Urothelium cell line (cell line): ENCODE measurements around the gene KDM6B.

Experiments
- DNase-seq: peaks from one replicate; pipeline ENCODE4 v3.0.0; 2011; ENCODE audit warnings: low spot score, mixed read lengths
- FAIRE-seq: peaks from 2 replicates; lab custom pipeline; 2011; peaks lifted over from hg19 to GRCh38; lab: Jason Lieb, UNC

Gene KDM6B

DNA sequence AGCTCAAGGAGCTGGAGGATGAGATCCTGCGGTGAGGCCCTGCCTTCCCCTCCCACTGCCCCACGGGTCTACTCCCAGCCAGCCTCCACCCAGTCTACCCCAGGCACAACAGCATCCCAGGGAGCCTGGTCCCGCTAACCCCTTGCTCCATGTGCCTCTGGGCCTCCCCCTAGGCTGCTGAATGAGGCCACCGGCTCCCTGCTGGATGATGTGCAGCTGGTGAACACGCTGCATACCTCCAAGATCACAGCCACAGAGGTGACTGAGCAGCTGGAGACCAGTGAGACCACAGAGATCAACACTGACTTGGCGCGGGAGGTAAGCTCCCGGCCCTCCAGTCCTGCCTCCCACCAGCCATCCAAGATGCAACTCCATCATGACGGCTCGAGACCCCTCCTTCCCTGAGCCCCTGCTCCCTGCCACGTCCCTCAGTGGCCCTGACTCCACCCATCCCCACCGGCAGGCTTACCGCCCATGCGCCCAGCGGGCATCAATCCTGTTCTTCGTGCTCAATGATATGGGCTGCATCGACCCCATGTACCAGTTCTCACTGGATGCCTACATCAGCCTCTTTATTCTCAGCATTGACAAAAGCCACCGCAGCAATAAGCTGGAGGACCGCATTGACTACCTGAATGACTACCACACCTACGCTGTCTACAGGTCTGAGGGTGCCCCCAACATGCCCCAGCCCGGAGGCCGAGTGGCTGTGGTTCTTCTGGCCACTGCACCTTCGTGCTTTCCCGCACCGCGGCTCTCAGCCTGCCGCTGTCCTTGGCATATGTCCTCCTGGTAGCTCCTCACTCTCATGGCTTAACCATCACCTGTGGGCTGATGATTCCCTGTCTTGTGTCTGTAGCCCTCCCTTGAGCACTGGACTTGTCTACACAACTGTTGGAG is 15.0 kb upstream of the KDM6B start:
- FAIRE-seq (no peak), DNase-seq (no peak)

DNA sequence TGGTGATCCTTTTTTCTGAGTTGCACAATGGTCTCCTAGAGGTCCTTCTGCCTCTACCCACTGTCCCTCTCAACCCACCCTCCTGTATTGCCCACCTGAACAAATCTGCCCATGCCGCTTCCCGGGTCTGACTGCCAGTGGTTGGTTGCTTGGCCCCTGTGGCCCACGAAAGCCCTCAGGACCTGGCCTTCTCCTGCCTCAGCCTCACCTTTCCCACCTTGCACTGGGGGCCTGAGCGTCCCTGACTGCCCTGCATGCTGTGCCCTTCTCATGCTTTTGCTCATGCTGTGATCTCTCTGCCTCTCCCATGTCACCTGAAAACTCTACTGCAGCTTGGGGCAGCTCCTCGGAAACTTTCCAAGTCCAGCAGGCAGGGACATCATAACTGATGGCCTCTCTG is 13.8 kb upstream of the KDM6B start:
- FAIRE-seq = no peak
- no peak for DNase-seq

DNA sequence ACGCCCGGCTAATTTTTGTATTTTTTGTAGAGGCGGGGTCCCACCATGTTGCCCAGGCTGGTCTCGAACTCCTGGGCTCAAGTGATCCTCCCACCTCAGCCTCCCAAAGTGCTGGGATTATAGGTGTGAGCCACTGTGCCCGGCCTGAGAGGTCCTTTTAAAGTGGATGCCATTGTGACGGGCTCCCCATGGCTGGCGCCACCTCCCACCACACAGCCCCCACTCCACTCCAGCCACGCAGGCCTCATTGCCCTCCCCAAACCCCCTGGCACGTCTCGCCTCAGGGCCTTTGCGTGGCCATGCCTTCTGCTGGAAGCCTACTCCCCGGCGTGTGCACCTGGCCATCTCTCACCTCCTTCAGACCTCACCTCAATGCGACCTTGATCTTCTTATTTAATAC is 11.9 kb upstream of the KDM6B start:
- no peak for FAIRE-seq

GRCh38 chr17:7823581-7824001 is 10.4 kb upstream of the KDM6B start:
- FAIRE-seq (no peak), DNase-seq (no peak)

More for the DNA sequence above, 11.9 kb upstream of the KDM6B start:
- DNase-seq = no peak

- FAIRE-seq (no peak), DNase-seq (no peak)
Observed at GRCh38 chr17:7824021-7824924, 9.7 kb upstream of the KDM6B start.

DNA sequence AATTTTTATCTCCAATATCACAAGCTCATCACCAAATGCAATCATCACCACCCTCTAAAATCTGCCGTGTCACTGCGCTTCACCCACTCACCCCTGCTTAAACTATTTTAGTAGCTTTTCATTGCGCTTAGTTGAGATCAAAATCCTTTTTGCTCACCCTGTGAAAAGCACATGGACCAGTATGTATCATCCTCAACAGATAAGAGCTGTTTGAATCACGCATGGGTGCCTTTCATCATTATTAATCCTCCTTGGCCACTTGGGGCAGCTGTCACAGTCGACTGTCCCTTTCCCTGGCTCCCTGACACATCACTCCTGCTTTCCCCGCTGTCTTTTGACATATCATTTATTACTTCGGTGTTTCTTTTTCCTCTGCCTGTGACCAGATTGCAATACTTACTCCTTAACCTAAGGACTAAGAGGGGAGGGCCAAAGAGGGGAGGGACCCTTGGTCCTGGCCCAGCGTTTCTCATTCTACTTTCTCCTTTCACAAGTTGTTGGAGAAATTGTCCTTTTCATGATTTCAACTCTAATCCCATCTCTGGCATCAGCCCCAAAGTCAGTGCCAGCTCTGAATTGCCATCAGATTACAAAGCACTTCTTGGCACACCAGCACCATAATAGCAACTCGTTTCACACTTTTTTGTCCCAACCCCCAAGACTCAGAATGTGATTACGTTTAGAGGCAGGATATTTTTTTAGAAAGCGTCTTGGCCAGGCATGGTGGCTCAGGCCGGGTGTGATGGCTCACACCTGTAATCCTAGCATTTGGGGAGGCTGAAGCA is 8.6 kb upstream of the KDM6B start:
- FAIRE-seq = no peak
- DNase-seq = no peak

GRCh38 chr17:7830616-7831015 is 3.4 kb upstream of the KDM6B start:
- FAIRE-seq = no peak
- DNase-seq = no peak

GRCh38 chr17:7831233-7831632 is 2.8 kb upstream of the KDM6B start:
- no peak for DNase-seq
- no peak for FAIRE-seq

- DNase-seq (no peak), FAIRE-seq (no peak)
Observed at GRCh38 chr17:7832431-7832830, 1.6 kb upstream of the KDM6B start.

DNA sequence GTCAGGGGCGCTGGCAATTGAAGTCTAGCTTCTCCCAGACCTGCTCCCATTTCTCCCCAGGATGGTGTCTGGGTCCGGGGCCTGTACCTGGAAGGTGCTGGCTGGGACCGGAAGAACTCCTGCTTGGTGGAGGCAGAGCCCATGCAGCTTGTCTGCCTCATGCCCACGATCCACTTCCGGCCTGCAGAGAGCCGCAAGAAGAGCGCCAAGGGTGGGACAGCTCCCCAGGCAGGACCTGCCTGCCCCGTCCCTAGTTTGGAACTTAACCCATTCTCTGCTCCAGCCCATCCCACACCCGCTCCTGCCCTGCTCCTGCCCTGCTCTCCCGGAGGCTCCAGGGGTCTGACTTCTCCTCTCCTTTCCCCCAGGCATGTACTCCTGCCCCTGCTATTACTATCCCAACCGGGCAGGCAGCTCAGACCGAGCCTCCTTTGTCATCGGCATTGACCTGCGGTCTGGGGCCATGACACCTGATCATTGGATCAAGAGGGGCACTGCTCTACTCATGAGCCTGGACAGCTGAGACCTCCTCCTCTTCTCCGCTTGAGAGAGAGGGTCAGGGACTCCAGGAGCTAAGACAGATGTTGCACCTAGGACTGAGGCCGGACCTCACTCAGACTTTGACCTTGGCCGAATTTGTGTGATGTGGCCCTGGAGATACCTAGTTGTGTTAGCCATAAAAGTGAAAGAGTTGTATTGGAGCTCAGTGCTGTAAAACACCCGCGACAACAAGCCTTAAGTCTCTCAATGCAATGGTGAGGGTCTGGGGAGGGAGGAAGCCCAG is 814 bp upstream of the KDM6B start:
- DNase-seq (no peak), FAIRE-seq (no peak)

GRCh38 chr17:7834542-7834956 is 532 bp downstream of the KDM6B start:
- no peak for FAIRE-seq
- no peak for DNase-seq

DNA sequence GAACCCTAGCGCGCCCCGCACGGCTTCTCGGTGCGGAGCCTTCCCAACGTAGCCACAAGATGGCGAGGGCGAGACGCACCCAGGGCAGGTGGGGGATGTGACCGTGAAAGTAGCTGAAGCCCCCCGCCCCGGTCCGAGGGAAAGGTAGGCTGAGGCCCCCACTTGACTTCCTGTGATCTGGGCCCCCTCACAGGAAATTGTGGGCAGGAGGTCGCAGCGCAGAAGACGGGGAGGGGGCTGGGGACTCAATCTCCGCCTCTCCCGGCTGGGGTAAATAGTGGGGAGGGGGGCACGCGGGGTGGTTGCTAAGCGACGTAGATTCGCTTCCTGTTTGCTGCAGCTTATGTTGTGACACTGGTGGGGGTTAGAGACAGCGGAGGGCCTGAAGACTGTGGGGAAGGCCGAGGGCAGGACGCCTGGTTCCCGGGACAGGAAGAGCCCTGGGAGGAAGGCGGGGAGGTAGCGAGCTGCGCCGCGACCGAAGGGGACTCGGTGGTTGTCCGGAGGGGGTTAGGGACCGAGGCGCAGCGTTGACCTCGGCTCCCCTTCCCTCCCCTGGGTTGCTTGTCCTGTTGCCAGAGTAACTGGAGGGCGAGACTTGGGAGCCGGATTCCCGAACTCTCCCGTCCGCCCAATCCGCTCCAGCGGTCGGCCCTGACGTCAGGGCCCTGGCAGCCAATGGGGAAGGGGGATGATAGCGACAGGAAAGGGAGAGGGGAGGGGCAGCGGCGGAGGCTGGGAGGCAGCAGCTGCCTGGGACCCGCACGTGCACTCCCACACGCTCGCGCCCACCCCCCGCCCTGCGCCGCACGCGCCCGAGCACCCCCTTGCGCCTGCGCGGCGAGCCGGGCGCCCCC is 1.2 kb downstream of the KDM6B start:
- peak; percentile 92 for DNase-seq
- FAIRE-seq = no peak

- FAIRE-seq (no peak), DNase-seq (no peak)
Observed at GRCh38 chr17:7835814-7836595, 2.0 kb downstream of the KDM6B start.

DNA sequence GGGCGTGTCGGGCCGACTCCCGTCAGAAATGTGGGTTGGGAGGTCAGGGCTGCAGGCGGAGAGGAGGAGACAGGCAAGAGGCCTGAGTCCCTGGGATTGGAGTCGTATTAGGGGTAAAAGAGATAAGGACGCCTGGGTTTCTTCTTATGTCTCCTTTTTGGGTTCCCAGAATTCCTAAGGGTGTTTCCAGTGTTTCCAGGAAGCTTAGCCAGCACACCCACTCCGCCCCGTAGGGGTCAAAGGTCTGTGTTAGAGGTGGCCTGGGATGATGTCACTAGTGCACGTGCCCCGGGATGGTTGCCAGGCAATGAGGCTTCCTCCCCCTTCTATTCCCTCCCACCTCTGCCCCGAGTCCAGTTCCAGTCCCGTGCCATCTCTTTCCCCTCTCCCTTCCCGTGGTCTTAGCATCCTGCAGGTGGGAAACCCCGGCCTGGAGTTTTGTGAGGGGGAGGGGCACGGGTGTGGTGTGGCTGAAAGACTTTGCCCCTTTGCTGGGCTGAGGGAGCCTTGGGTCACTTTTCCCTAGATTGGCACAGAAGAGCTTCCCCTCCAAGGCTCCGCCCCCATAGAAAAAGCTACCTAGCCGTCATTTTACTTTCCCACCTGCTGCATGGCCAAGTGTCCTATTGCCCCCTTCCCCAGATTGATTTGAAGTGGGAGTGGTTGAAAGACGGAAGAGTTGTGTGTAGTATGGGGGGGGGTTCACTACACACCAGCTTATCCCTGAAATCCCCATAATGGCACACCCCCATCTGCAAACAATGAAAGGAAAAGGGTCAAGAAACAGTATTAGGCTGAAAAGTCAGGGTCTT is 2.8 kb downstream of the KDM6B start:
- DNase-seq (no peak), FAIRE-seq (peak; percentile 30)

GRCh38 chr17:7837408-7838088 is 3.5 kb downstream of the KDM6B start:
- DNase-seq (no peak), FAIRE-seq (no peak)

- FAIRE-seq (no peak), DNase-seq (no peak)
Observed at GRCh38 chr17:7838090-7839075, 4.4 kb downstream of the KDM6B start.
